ENCODE results near the gene BRI3BP.

The BRI3BP gene

GRCh38 chr12:124968656-124969055, 24.8 kb upstream of the BRI3BP start:
- H3K4me3 ChIP-seq (ENCODE audit: low read depth, low read length): no peak overlapping the region
- no peak for TF ChIP-seq MAX (IDR thresholded peaks at IDR 0.05; ENCODE audit: low read depth, low read length)
- TF ChIP-seq MYC (IDR thresholded peaks at IDR 0.05; ENCODE audit: low read depth, low read length): no peak
- TF ChIP-seq CTCF (IDR thresholded peaks at IDR 0.05; ENCODE audit: low read depth, low read length): no peak
- no peak for TF ChIP-seq POLR2A (IDR thresholded peaks at IDR 0.05; ENCODE audit: extremely low read depth, insufficient read length)
- DNase-seq (ENCODE audit: low read depth): no peak

GRCh38 chr12:124970647-124971402, 22.6 kb upstream of the BRI3BP start:
- no peak for DNase-seq (ENCODE audit: low read depth)
- no peak overlapping the region for H3K4me3 ChIP-seq (ENCODE audit: low read depth, low read length)
- TF ChIP-seq MYC (IDR thresholded peaks at IDR 0.05; ENCODE audit: low read depth, low read length): no peak
- no peak for TF ChIP-seq CTCF (IDR thresholded peaks at IDR 0.05; ENCODE audit: low read depth, low read length)
- TF ChIP-seq MAX (IDR thresholded peaks at IDR 0.05; ENCODE audit: low read depth, low read length): no peak

- no peak overlapping the region for H3K4me3 ChIP-seq (ENCODE audit: low read depth, low read length)
- TF ChIP-seq CTCF (IDR thresholded peaks at IDR 0.05; ENCODE audit: low read depth, low read length): no peak
- TF ChIP-seq MAX (IDR thresholded peaks at IDR 0.05; ENCODE audit: low read depth, low read length): no peak
- no peak for TF ChIP-seq MYC (IDR thresholded peaks at IDR 0.05; ENCODE audit: low read depth, low read length)
- no peak for TF ChIP-seq POLR2A (IDR thresholded peaks at IDR 0.05; ENCODE audit: extremely low read depth, insufficient read length)
- DNase-seq (ENCODE audit: low read depth): no peak
Observed at GRCh38 chr12:124971603-124972002, 21.8 kb upstream of the BRI3BP start.

GRCh38 chr12:124972211-124972610, 21.2 kb upstream of the BRI3BP start:
- TF ChIP-seq MAX (IDR thresholded peaks at IDR 0.05; ENCODE audit: low read depth, low read length) (no peak), MYC (IDR thresholded peaks at IDR 0.05; ENCODE audit: low read depth, low read length) (no peak), CTCF (IDR thresholded peaks at IDR 0.05; ENCODE audit: low read depth, low read length) (no peak), POLR2A (IDR thresholded peaks at IDR 0.05; ENCODE audit: extremely low read depth, insufficient read length) (no peak)
- no peak for DNase-seq (ENCODE audit: low read depth)
- no peak overlapping the region for H3K4me3 ChIP-seq (ENCODE audit: low read depth, low read length)

- TF ChIP-seq CTCF (IDR thresholded peaks at IDR 0.05; ENCODE audit: low read depth, low read length): no peak
- TF ChIP-seq POLR2A (IDR thresholded peaks at IDR 0.05; ENCODE audit: extremely low read depth, insufficient read length): no peak
- no peak for TF ChIP-seq MAX (IDR thresholded peaks at IDR 0.05; ENCODE audit: low read depth, low read length)
- no peak for TF ChIP-seq MYC (IDR thresholded peaks at IDR 0.05; ENCODE audit: low read depth, low read length)
- H3K4me3 ChIP-seq (ENCODE audit: low read depth, low read length): no peak overlapping the region
- DNase-seq (ENCODE audit: low read depth): no peak
Observed at GRCh38 chr12:124975276-124975675, 18.2 kb upstream of the BRI3BP start.

Measured in NB4 (cell line).